ENCODE data around the gene CPXM2.

DNA sequence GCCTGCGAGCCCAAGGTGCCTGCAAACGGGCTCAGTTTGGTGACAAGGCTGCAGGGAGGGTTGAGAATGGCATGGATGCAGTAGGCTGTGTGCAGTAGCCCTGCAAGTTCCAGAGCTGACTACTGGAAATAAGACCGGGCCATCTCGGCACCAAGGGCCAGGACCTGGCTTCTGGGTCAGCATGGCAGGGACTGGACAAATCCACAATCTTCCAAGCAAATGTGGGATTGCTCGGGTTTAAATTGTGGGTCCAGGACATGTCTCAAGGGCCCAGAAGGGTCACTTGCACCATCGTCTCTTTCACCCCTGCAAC, 147.4 kb downstream of the CPXM2 start:
- TF ChIP-seq, protein P1, sequence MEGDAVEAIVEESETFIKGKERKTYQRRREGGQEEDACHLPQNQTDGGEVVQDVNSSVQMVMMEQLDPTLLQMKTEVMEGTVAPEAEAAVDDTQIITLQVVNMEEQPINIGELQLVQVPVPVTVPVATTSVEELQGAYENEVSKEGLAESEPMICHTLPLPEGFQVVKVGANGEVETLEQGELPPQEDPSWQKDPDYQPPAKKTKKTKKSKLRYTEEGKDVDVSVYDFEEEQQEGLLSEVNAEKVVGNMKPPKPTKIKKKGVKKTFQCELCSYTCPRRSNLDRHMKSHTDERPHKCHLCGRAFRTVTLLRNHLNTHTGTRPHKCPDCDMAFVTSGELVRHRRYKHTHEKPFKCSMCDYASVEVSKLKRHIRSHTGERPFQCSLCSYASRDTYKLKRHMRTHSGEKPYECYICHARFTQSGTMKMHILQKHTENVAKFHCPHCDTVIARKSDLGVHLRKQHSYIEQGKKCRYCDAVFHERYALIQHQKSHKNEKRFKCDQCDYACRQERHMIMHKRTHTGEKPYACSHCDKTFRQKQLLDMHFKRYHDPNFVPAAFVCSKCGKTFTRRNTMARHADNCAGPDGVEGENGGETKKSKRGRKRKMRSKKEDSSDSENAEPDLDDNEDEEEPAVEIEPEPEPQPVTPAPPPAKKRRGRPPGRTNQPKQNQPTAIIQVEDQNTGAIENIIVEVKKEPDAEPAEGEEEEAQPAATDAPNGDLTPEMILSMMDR (IDR thresholded peaks at IDR 0.05): no peak
- TF ChIP-seq POLR2A (IDR thresholded peaks at IDR 0.05): no peak

Data from uterus (tissue), 2 donors.